Activated T-helper 1 cell treated with anti-CD3 and anti-CD28 coated beads, Interleukin-2, amount 50 U/mL, for 16 hours (primary cell): Measurements from ENCODE around the gene WNT5A.

Experiments
- DNase-seq, 2 donors: peaks; one replicate each; pipeline ENCODE4 v3.0.0-alpha.2; 2020; ENCODE audit warnings: low read depth in 1 of 2, low spot score in 1 of 2

Gene WNT5A

GRCh38 chr3:55482496-55483195 is 4.5 kb downstream of the WNT5A start:
- no peak for DNase-seq

- no peak for DNase-seq
These were observed 5.2 kb downstream of the WNT5A start for GRCh38 chr3:55481744-55482495.

- no peak for DNase-seq
These were observed 6.0 kb downstream of the WNT5A start for GRCh38 chr3:55480911-55481743.

GRCh38 chr3:55477306-55478303 is 9.5 kb downstream of the WNT5A start:
- no peak for DNase-seq

GRCh38 chr3:55476515-55476914 is 10.6 kb downstream of the WNT5A start:
- DNase-seq, result no peak

GRCh38 chr3:55474213-55474632 is 12.9 kb downstream of the WNT5A start:
- DNase-seq, result no peak

- no peak for DNase-seq
These were observed 13.3 kb downstream of the WNT5A start for GRCh38 chr3:55473788-55474187.

- DNase-seq, result no peak
These were observed 15.4 kb downstream of the WNT5A start for GRCh38 chr3:55471522-55472280.

- no peak for DNase-seq
These were observed 16.0 kb downstream of the WNT5A start for GRCh38 chr3:55471084-55471483.

- DNase-seq, result no peak
These were observed 17.1 kb downstream of the WNT5A start for GRCh38 chr3:55469957-55470526.

- no peak for DNase-seq
These were observed 18.9 kb downstream of the WNT5A start for GRCh38 chr3:55468251-55468650.

- no peak for DNase-seq
These were observed 20.0 kb downstream of the WNT5A start for GRCh38 chr3:55467099-55467498.

GRCh38 chr3:55466526-55466925 is 20.6 kb downstream of the WNT5A start:
- DNase-seq, result no peak

- DNase-seq, result no peak
These were observed 25.2 kb downstream of the WNT5A start for GRCh38 chr3:55461896-55462295.

GRCh38 chr3:55459838-55460237 is 27.3 kb downstream of the WNT5A start:
- no peak for DNase-seq

GRCh38 chr3:55458181-55458790 is 28.8 kb downstream of the WNT5A start:
- no peak for DNase-seq

GRCh38 chr3:55455915-55456314 is 31.2 kb downstream of the WNT5A start:
- no peak for DNase-seq

GRCh38 chr3:55454611-55455010 is 32.5 kb downstream of the WNT5A start:
- DNase-seq, result no peak

GRCh38 chr3:55453886-55454496 is 33.1 kb downstream of the WNT5A start:
- no peak for DNase-seq
